Karpas-422 (cell line): ENCODE measurements around the gene BNIP3. TPM values are rescaled to one million over a fixed set of nuclear protein-coding genes. Genes with fewer than 3 reads are reported as not detected.

ENCODE experiments used
- DNase-seq: peaks from one replicate; pipeline ENCODE4 v3.0.0-alpha.2; 2015
- H2AFZ ChIP-seq: fragments of 200-600 bp; sonication (generic); 2 replicates; pipeline ENCODE4 v1.6.1; 2014; ENCODE audit warnings: antibody characterized with exemption, low read length, mixed read lengths
- H3K27ac ChIP-seq: fragments of 200-600 bp; sonication (generic); 2 replicates; pipeline ENCODE4 v1.5.1; 2014; ENCODE audit warnings: mild to moderate bottlenecking, low read length, moderate library complexity
- H3K27me3 ChIP-seq: fragments of 200-600 bp; sonication (generic); 2 replicates; pipeline ENCODE4 v1.6.1; 2014; ENCODE audit warnings: low read length, mixed read lengths
- H3K36me3 ChIP-seq: fragments of 200-600 bp; sonication (generic); 2 replicates; pipeline ENCODE4 v1.6.1; 2014; ENCODE audit warnings: low read length, mixed read lengths; ENCODE audit not compliant: insufficient read depth
- H3K4me1 ChIP-seq: fragments of 200-600 bp; sonication (generic); 2 replicates; pipeline ENCODE4 v1.6.1; 2014; ENCODE audit warnings: mild to moderate bottlenecking, low read length, mixed read lengths
- H3K4me2 ChIP-seq: fragments of 200-600 bp; sonication (generic); 2 replicates; pipeline ENCODE4 v1.6.1; 2014; ENCODE audit warnings: low read length, low read depth, mild to moderate bottlenecking; ENCODE audit not compliant: poor library complexity, severe bottlenecking
- H3K4me3 ChIP-seq: fragments of 200-600 bp; sonication (generic); 2 replicates; pipeline ENCODE4 v1.5.1; 2014; ENCODE audit warnings: mild to moderate bottlenecking, antibody characterized with exemption, low read length, mixed read lengths
- H3K79me2 ChIP-seq: fragments of 200-600 bp; sonication (generic); 2 replicates; pipeline ENCODE4 v1.6.1; 2014; ENCODE audit warnings: mild to moderate bottlenecking, low read length, mixed read lengths
- H3K9ac ChIP-seq: fragments of 200-600 bp; sonication (generic); 2 replicates; pipeline ENCODE4 v1.6.0; 2014; ENCODE audit warnings: low read length
- H3K9me2 ChIP-seq: fragments of 200-600 bp; sonication (generic), shearing (Covaris generic); replicated peaks from 2 replicates; pipeline ENCODE4 v1.6.0; 2014; ENCODE audit warnings: mild to moderate bottlenecking, low read length, moderate library complexity; ENCODE audit not compliant: insufficient read depth
- H3K9me3 ChIP-seq: fragments of 300-700, 200-600 bp; sonication (generic); 2 replicates; pipeline ENCODE4 v1.6.1; 2014; ENCODE audit warnings: low read length, mixed read lengths
- H4K20me1 ChIP-seq: fragments of 200-600 bp; sonication (generic); 2 replicates; pipeline ENCODE4 v1.6.1; 2014; ENCODE audit warnings: mild to moderate bottlenecking, antibody characterized with exemption, low read length, low read depth; ENCODE audit not compliant: insufficient read depth
- total RNA-seq: library from RNA; depleted of rRNA; stranded (reverse); fragments of >200 nt; shearing (Covaris generic); gene quantifications from 2 replicates; pipeline ENCODE4 v1.2.3, GENCODE V29; 2014; ENCODE audit warnings: low replicate concordance

The BNIP3 gene
- total RNA-seq, 1 experiment from 2014 or later: not detected

DNA sequence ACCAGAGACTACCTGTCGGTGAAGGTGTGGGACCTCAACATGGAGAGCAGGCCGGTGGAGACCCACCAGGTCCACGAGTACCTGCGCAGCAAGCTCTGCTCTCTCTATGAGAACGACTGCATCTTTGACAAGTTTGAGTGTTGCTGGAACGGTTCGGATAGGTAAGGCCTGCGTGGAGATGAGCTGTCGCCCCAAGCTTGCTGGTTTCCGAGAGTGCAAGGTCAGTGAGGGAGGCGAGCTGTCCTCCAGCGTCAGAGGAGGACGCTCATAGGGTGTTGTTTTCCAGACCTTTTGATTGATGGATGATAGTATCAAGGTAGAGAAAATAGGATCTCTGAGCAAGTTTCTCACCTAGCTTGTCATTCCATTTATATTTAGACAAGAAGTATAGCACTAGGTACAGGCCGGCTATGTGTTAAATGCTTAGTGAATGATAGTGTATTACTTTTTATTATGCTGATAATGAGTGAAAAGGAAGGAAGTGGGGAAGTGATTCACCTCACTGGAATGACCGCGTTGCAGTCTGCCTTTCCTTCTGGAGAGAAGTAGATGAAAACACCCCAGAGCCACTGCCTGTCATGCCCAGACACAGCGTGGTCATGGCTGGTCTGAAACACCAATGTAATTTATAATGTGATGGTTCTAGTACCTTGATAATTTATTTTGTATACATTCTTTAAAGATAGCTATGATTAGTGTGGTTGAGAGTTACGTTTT is 33.9 kb downstream of the BNIP3 start:
- Histone ChIP-seq H3K4me1 (no peaks in the 10 kb centered on the region), H3K27ac (no peak overlapping the region), H3K36me3 (peaks cover 39% of the 10 kb centered on the region), H3K4me2 (no peak overlapping the region), H3K4me3 (no peak overlapping the region), H3K9me2 (no peaks in the 10 kb centered on the region), H3K9ac (no peak overlapping the region), H4K20me1 (no peaks in the 10 kb centered on the region), H2AFZ (no peak overlapping the region), H3K9me3 (no peaks in the 10 kb centered on the region), H3K79me2 (peaks cover 8% of the 10 kb centered on the region; the same call in 1 of the 2 replicates), H3K27me3 (no peaks in the 10 kb centered on the region)
- no peak for DNase-seq

DNA sequence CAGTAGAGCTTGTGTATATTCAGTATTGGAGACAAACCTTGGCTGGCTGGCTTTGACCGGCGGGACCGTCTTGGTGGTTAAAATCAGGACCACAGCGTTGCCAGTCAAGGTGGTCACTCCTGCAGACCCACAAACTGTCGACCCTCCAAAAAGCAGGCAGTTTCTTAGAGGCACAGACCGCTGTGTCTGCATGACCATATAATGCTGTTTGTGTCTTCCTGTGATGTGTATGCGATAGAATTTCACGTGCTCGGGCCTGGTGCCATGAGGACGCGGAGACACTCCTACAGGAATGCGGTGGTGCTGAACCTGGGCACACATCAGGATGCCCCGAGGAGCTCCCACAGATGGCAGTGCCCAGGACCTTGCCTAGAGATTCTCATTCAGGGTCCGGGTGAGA is 34.8 kb downstream of the BNIP3 start:
- DNase-seq: no peak
- H3K9ac ChIP-seq: no peak overlapping the region
- no peak overlapping the region for H2AFZ ChIP-seq
- H3K79me2 ChIP-seq: peaks cover 13% of the 10 kb centered on the region; the same call in 1 of the 2 replicates
- H3K9me2 ChIP-seq: no peaks in the 10 kb centered on the region
- H3K9me3 ChIP-seq: no peaks in the 10 kb centered on the region
- no peaks in the 10 kb centered on the region for H3K27me3 ChIP-seq
- peaks cover 42% of the 10 kb centered on the region for H3K36me3 ChIP-seq
- no peaks in the 10 kb centered on the region for H3K4me1 ChIP-seq
- H4K20me1 ChIP-seq: no peaks in the 10 kb centered on the region
- H3K4me3 ChIP-seq: no peak overlapping the region
- H3K4me2 ChIP-seq: no peak overlapping the region
- no peak overlapping the region for H3K27ac ChIP-seq

DNA sequence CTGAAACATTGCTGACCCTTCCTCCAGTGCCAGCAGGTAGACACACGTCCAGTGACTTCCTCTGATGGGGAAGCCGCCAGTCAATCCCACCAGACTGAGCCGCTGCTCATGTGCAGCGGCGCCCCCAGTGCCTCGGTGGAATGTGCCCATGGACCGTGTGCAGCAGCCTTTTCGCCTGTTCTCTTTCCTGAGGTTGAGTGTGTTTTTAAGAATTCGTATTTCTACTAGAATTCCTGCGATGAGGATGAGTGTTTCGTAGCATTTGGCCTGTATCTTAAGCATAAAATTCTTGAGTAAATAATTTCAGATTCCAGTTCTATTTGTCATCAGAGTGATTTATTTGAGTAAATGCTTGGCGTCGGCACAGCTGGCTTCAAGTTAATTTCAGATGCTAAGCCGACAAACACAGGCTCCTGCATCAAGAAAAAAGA is 35.4 kb downstream of the BNIP3 start:
- peaks cover 17% of the 10 kb centered on the region; the same call in 1 of the 2 replicates for H3K79me2 ChIP-seq
- no peak overlapping the region for H3K27ac ChIP-seq
- peaks cover 42% of the 10 kb centered on the region for H3K36me3 ChIP-seq
- no peak for DNase-seq
- no peaks in the 10 kb centered on the region for H3K9me2 ChIP-seq
- no peak overlapping the region for H2AFZ ChIP-seq
- H4K20me1 ChIP-seq: no peaks in the 10 kb centered on the region
- no peaks in the 10 kb centered on the region for H3K9me3 ChIP-seq
- no peaks in the 10 kb centered on the region for H3K4me1 ChIP-seq
- no peak overlapping the region for H3K9ac ChIP-seq
- no peaks in the 10 kb centered on the region for H3K27me3 ChIP-seq
- H3K4me2 ChIP-seq: no peak overlapping the region
- H3K4me3 ChIP-seq: no peak overlapping the region

DNA sequence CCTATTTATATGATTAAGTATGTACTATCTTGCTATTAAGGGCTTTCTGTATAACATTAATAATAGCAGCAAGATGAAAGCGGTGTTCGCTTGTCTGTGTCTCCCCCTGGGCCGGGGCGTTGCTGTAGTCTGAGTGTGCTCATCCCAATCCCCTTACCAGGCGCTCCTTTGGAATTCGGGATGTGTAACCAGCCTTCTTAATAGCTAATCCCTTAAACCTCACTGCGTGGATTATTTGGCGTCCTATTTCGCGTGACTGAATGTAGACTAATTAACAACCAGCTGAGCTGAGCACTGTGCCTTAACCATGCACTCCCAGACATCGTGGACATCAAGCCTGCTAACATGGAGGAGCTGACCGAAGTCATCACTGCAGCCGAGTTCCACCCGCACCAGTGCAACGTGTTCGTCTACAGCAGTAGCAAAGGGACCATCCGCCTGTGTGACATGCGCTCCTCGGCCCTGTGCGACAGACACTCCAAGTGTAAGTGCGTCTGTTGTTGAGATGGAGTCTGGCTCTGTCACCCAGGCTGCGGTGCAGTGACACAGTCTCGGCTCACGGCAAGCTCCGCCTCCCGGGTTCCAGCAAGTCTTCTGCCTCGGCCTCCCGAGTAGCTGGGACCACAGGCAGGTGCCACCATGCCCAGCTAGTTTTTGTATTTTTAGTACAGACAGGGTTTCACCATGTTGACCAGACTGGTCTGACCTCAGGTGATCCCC is 36.6 kb downstream of the BNIP3 start:
- Histone ChIP-seq H3K27ac (no peak overlapping the region), H3K4me3 (no peak overlapping the region), H3K27me3 (no peaks in the 10 kb centered on the region), H3K4me1 (no peaks in the 10 kb centered on the region), H3K79me2 (peaks cover 17% of the 10 kb centered on the region; the same call in 1 of the 2 replicates), H3K36me3 (peaks cover 42% of the 10 kb centered on the region), H3K4me2 (no peak overlapping the region), H3K9me2 (no peaks in the 10 kb centered on the region), H3K9me3 (no peaks in the 10 kb centered on the region), H3K9ac (no peak overlapping the region), H2AFZ (no peak overlapping the region), H4K20me1 (no peaks in the 10 kb centered on the region)
- DNase-seq: no peak

DNA sequence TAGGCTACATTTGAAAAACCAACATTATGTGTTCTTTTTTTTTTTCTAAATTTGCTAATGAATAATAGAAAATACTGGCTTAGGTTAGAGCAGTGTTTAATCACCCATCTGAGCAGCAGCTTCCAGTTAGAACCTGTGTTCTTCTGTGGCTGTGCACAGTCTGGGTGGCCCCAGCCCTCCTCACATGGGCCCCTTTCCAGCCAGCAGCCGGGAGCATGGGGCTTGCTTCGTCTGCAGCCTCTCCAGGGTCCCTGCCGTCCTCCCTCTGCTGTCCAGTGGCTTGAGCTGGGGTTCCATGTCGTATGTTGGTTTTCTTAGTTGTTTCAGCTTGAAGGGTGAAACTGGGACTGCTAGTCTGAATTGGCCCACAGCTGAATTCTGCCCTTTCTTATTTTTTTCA is 37.3 kb downstream of the BNIP3 start:
- Histone ChIP-seq H3K27me3 (no peaks in the 10 kb centered on the region), H3K79me2 (peaks cover 17% of the 10 kb centered on the region), H3K27ac (no peak overlapping the region), H3K9me2 (no peaks in the 10 kb centered on the region), H3K4me2 (no peak overlapping the region), H3K36me3 (peaks cover 41% of the 10 kb centered on the region), H3K4me3 (no peak overlapping the region), H3K9me3 (no peaks in the 10 kb centered on the region), H4K20me1 (no peaks in the 10 kb centered on the region), H2AFZ (no peak overlapping the region), H3K4me1 (no peaks in the 10 kb centered on the region), H3K9ac (no peak overlapping the region)
- no peak for DNase-seq

DNA sequence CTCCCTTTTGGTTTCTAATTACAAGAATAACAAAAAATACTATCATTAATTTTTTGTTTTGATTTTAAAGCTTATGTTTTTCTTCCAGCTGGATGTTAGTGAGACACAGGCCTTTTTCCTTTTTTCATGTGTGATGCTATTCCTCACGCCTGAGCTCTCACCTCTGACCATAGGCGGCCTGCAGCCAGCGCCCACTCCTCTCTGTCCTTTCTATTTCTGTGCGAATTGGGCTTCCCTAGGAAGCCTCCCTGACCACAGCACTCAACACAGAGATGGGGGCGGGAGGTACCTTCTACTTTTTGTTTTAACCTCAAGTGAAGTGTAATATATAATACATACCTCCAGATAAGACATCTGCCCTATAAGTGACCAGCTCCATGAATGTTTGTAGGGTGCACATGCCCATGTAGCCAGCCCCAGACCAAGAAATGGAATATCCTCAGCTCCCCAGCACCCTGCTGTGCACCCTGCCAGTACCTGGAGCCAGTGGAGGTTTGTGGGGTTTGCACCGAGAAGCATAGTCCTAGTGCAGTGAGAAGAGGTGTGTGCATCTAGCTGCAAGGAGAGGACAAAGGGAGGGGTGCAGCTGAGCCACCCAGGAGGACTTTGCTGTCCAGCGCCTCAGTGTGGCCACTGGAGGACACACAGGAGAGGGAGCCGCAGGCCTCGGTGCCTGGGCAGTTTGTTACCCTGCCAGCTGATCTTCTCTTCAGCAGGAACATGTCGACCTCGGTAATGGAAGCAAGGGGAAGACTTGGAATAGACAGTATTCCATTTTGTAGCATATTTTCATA is 38.5 kb downstream of the BNIP3 start:
- no peak overlapping the region for H3K4me2 ChIP-seq
- H3K4me1 ChIP-seq: no peaks in the 10 kb centered on the region
- no peaks in the 10 kb centered on the region for H3K27me3 ChIP-seq
- H3K79me2 ChIP-seq: peaks cover 21% of the 10 kb centered on the region
- H3K9ac ChIP-seq: no peak overlapping the region
- H4K20me1 ChIP-seq: no peaks in the 10 kb centered on the region
- no peaks in the 10 kb centered on the region for H3K9me2 ChIP-seq
- H3K4me3 ChIP-seq: no peak overlapping the region
- DNase-seq: no peak
- H3K27ac ChIP-seq: no peak overlapping the region
- no peaks in the 10 kb centered on the region for H3K9me3 ChIP-seq
- no peak overlapping the region for H2AFZ ChIP-seq
- peaks cover 33% of the 10 kb centered on the region for H3K36me3 ChIP-seq

DNA sequence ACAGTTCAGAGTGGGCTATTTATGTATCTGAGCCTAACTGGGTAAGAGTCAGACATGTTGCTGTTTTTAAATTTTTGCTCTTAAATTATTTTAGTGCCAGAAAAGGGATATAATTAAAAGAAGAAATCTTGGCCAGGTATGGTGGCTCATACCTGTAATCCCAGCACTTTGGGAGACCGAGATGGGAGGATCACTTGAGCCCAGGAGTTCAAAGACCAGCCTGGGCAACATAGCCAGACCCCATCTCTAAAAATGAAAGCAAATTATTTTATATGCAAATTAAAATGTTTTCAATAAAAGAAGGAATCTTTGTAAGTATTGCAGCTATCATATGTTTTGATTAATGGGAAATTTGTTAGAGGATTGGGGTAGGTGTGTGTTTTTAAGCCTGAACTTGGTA is 39.3 kb downstream of the BNIP3 start:
- no peak for DNase-seq

DNA sequence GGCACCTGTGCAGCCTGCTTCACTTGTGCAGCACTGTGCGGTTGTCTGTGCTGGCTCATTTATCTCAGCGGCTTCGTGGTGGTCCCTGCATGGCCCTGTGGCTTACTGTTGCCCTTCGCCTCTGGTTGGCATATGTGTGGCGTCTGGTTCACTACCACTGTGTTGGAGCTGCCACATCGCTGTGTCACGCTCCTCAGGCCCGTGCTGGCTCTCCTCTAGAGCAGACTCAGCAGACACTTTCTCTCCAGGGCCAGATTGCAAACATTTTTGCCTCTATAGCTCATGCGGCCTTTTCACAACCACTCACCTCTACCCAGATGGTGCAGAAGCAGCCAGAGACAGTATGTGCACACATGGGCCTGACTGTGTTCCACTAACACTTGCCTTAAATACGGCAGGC is 43.0 kb downstream of the BNIP3 start:
- Histone ChIP-seq H3K27ac (no peak overlapping the region), H3K4me3 (no peak overlapping the region), H4K20me1 (0 out of 2 replicates have a peak, but pooled peaks cover 6% of the 10 kb centered on the region), H3K4me2 (no peak overlapping the region), H3K9me2 (no peaks in the 10 kb centered on the region), H2AFZ (no peak overlapping the region), H3K4me1 (no peaks in the 10 kb centered on the region), H3K9me3 (no peaks in the 10 kb centered on the region), H3K36me3 (peaks cover 7% of the 10 kb centered on the region; the same call in 1 of the 2 replicates), H3K27me3 (no peaks in the 10 kb centered on the region), H3K79me2 (peaks cover 56% of the 10 kb centered on the region), H3K9ac (no peak overlapping the region)
- no peak for DNase-seq

More for the DNA sequence above, 39.3 kb downstream of the BNIP3 start:
- Histone ChIP-seq H3K9ac (no peak overlapping the region), H3K27ac (no peak overlapping the region), H4K20me1 (no peaks in the 10 kb centered on the region), H2AFZ (no peak overlapping the region), H3K36me3 (peaks cover 28% of the 10 kb centered on the region), H3K27me3 (no peaks in the 10 kb centered on the region), H3K9me3 (no peaks in the 10 kb centered on the region), H3K4me2 (no peak overlapping the region), H3K4me1 (no peaks in the 10 kb centered on the region), H3K4me3 (no peak overlapping the region), H3K9me2 (no peaks in the 10 kb centered on the region), H3K79me2 (peaks cover 26% of the 10 kb centered on the region)
